HG03457 (cell line): Measurements from ENCODE around the gene PLA2G4F.

Experiments
- ATAC-seq: cut with Tn5 transposase; IDR thresholded peaks from one replicate; pipeline ENCODE4 v1.9.1; 2021; ENCODE audit warnings: moderate number of reproducible peaks; ENCODE audit not compliant: unreplicated experiment

PLA2G4F gene

DNA sequence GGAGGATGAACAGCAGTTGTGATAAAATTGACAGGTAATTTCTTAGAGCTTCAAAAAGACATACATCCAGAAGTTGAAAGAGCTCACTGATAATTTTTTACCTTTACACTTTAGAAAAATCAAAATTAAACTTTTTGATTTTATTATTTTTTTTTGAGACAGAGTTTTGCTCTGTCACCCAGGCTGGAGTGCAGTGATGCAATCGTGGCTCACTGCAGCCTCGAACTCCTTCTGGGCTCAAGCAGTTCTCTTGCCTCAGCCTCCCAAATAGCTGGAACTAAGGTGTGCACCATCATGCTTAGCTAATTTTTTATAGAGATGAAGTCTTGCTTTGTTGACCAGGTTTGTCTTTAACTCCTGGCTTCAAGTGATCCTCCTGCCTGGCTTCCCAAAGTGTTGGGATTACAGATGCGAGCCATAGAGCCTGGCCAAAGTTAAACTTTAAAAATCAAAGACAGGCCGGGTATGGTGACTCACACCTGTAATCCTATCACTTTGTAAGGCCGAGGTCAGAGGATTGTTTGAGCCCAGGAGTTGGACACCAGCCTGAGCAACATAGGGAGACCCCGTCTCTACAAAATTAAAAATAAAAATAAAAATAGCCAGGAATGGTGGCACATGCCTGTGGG lies 21.7 kb downstream of the PLA2G4F start:
- no peak for ATAC-seq

DNA sequence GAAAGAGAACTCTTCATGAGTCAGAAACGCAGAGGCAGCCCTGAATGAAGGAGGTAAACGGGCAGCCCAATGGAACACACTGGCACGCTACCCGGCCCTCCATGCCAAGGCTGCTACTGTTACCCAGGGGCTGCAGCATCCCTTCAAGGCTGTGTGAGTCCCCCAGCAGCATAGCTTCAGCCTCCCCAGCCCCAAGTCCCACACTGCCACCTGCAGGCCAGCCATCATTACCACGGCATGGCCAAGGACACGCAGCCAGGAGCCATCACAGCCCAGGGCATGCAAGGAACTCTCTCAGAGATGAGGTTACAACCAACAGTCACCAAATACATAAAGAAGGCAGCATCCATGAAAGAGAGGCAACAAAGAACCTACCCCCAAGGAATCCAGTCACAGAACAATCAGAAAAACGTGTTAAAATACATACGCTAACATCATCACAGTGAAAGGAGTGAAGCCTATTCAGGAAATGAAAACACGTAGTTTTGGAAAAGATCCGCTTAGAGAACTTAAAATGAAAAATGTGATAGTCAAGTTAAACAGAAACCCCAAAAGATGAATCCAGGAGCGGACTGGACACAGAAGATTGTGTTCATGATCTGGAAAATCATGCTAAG lies 22.4 kb downstream of the PLA2G4F start:
- ATAC-seq: no peak

DNA sequence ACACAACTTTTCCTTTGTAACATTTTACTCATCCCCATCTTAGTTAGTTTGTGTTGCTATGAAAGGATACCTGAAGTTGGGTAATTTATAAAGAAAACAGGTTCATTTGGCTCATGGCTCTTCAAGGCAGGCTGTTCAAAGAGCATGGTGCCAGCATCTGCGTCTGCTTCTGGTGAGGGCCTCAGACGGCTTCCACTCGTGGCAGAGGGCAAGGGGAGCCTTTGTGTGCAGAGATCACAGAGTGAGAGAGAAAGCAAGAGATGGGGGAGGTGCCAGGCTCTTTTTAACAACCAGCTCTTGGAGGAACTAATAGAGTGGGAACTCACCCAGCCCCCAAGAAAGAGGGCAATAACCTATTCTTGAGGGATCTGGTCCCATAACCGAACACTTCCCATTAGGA lies 23.1 kb downstream of the PLA2G4F start:
- ATAC-seq: no peak

DNA sequence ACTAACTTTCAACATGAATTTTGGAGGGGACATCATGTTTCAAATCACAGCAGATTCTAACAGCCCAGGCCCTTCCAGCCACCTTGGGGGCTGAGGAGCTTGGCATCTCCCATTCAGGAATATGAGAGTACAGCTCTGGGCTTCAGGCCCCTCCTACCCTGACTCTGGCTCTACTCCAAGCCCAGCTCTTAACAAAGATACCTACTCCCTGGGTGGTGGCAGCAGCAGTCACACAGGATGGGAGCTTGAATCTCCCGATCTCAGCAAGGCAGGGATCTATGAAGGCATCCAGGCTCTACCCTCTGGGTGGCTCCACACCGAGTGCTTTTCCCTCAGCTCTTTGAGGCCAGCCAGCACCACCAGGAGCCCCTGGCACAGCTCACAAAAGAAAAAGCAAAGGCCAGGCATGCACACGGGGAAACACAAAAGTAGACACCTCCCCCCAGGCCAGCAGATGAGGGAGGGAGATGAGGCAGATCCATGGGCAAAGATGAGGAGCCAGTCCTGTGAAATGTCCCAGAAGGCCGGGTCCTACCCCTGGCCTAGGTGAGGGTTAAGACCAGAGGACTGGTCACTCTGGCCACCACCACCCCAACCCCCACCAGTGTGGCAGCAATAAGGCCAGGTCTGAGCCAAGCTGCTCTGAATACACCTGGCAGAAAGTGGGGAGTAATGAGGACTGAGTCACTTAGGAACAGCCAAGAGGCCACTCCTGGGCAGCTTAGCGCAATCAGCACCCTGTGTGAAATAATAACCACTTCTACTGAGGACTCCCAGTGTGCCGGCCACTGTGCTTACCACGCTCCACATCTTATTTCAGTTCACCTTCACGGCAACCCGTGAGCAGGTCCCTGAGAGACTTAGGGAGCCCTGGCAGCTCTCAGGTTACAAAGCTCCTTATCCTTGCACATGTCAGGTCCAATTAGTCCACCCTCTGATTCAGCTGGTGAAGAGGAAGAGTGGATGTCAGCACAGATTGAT lies 24.3 kb downstream of the PLA2G4F start:
- no peak for ATAC-seq

- ATAC-seq: no peak
These were observed 25.4 kb downstream of the PLA2G4F start for GRCh38 chr15:42131006-42131405.

DNA sequence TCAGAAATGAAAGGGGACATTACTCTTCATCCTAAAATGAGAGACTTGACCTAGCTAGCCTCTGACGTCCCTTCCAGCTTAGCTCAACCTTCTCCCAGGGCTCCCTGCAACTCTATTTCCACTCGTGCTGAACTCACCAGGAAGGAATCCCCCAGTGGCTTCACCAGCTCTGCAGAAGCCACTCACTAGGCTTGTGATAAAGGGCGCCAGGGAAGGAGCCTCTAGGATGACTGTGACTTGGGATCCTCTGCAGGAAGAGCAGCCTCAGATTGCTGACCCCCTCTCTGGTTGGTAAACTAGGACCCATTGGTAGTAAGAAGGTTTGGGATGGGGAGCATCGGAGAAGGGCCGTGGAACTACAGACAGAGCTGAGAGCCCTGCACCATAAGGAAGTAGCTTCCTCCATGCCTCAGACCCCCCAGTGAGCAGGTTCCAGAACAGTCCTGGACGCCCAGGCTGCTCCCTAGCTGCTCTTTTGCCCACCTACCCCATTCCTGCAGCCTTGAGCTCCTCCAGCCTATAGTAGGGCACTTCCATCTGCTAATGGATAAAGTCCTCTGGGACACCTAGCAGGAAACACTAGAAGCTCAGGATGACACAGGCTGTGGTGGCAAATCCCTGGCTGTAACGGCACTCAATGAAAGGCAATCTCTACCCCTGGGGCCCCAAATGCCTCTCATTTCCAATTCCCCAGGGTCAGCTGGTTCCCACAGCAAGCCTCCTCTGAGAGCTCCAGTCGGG lies 26.0 kb downstream of the PLA2G4F start:
- ATAC-seq: no peak

GRCh38 chr15:42129364-42129763 lies 27.1 kb downstream of the PLA2G4F start:
- ATAC-seq: no peak

DNA sequence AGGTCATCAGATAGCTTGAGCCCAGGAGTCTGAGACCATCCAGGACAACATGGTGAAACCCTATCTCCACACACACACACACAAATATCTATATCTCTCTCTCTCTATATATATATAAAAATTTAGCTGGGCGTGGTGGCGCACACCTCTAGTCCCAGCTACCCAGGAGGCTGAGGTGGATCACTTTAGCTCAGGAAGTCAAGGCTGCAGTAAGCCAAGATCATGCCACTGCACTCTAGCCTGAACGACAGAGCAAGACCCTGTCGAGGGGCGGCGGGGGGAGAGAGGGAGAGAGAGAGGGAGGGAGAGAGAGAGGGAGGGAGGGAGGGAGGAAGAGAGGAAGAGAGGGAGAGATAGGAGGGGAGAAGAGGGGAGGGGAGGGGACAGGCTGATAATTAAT lies 28.0 kb downstream of the PLA2G4F start:
- ATAC-seq: no peak

DNA sequence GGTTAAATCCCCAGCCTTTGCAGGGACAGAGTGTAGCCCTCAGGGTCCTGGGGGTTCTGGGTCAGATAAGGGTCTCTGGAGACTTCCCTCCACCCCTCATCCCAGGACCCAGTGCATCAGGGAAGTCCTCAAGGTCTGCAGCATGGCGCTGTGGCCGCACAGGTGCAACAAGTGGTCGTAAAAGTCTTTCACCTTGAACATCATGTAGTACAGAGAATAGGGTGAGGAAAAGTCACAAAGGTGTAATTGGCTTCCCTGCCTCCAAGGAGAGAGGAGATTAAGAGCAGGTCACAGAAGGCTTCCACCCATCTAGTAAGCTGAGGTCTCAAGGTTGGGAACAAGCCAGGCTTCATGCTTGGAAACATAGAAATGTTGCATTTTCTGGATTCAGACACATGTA lies 32.9 kb downstream of the PLA2G4F start:
- ATAC-seq: no peak

DNA sequence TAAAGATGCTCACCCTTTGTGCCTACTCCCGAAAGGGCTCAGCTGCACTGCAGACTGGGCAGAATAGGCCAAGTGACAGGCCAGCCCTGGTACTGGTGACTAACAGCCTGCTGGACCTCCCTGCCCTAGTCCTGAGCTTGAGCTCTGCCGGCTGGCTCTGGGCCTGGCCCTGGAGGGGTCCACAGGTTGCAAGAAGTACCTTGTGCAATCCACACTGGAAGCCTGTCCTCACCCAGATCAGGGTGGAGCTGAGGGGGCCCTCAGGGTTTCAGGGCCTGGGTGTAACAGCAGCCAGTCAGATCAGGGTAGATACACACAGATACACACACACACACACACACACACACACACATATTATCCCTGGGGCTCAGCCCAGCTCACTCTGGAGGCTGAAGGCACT lies 34.8 kb downstream of the PLA2G4F start:
- no peak for ATAC-seq

DNA sequence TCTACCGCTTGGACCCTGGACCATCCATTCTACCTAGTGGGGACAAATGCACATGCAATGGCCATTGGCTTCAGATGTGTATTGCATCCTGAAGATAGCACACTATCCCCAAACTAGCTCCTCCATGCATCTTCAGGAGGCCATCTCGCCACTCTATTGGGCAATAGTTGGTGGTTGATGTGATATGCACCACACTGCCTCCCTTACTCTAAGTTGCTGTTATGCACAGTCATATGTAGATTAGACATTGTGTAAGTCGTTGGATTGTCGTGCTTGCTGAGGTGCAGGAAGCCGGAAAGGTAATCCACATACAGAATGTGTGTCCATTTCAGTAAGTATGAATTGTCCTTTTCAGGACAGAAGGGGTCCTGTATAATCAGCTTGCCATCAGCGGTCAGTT lies 35.4 kb downstream of the PLA2G4F start:
- ATAC-seq: no peak

DNA sequence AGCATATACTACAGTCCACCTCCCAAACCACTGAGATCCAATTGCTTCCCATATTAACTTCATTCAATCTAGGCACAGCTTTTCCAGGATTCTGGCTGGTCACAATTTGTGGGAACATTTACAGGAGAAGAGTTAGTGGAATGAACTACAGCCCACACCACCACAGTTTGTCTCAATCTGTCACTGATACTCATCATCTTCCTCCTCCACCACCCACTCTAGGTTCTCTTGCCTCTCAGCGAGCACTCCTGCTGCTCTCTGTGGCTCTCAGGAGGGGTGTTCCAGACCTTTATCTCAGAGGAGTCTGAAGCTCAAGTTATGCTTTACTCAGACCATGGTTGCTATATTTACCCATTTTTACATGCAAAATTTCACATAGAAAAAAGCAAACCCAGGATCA lies 36.2 kb downstream of the PLA2G4F start:
- ATAC-seq: no peak

GRCh38 chr15:42119446-42119760 lies 37.0 kb downstream of the PLA2G4F start:
- ATAC-seq: no peak

GRCh38 chr15:42118650-42119445 lies 37.6 kb downstream of the PLA2G4F start:
- no peak for ATAC-seq

DNA sequence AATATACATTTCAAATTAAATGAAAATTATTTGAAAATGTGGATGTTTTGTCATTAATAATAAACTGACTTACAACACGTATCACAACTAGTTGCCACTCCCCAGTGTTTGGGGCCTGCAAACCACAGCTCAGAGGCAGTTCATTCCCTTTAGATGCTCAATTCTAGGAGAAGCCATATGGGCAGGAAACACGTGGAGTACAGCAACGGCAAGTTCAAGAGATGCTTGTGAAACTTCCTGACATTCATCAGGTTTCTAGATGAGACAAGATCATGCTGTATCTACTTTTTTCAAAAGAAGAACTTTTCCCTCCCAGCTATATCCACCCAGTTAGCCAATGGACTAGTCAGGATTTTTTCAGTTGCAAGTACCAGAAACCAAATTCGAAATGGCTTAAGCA lies 44.5 kb downstream of the PLA2G4F start:
- ATAC-seq: no peak

GRCh38 chr15:42110367-42110766 lies 46.1 kb downstream of the PLA2G4F start:
- ATAC-seq: no peak

DNA sequence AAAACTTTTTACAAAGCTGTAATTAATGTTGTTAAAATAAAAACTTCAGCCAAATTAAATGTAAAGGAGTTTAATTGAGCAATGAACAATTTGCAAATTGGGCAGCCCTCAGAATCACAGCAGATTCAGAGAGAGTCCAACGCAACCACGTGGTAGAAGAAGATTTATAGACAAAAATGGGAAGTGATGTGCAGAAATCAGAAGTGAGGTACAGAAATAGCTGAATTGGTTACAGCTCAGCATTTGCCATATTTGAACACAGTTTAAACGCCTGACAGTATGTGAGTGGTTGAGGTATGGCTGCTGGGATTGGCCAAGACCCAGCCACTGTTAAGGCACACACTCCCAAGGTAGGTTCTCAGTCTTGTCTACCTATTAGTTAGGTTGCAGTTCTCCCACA lies 47.6 kb downstream of the PLA2G4F start:
- ATAC-seq: no peak

DNA sequence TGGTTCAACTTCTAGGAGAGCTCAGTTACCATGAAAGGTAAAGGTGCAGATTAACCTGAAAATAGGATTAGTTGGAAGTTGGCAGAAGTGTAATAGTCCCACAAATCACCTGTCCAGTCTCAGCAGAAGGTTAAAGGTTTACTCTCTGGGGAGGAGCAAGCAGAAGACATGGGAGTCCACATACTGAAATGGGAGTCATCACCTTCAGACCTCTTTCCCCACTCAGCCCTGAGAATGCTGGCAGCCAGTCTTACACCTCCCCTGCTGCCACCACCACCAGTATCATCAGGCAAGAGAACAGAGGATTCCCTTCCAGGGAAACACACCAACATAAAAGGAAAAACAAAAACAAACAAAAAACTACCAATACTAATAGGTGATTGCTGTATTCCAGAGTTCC lies 48.2 kb downstream of the PLA2G4F start:
- ATAC-seq: no peak

GRCh38 chr15:42107473-42107872 lies 49.0 kb downstream of the PLA2G4F start:
- no peak for ATAC-seq

- ATAC-seq: no peak
These were observed 50.1 kb downstream of the PLA2G4F start for GRCh38 chr15:42106288-42106687.
